Uterus (tissue), 2 donors: ENCODE data around the gene MON1B.

Experiments
- POLR2A ChIP-seq, 2 donors: fragments of 450-650 bp; IDR thresholded peaks; one replicate each; pipeline ENCODE4 v1.6.1; 2016; ENCODE audit warnings: antibody characterized with exemption in 2 of 2, mild to moderate bottlenecking in 1 of 2, moderate library complexity in 1 of 2
- TF ChIP-seq, protein P1 (sequence below), 4 experiments: fragments of 200-600 bp in 2 of 4; fragments of 450-650 bp in 2 of 4; sonication (generic) in 2 of 4; IDR thresholded peaks; one replicate each; pipeline ENCODE4 v1.5.1; 2016 to 2019; ENCODE audit warnings: antibody characterized with exemption in 4 of 4, mild to moderate bottlenecking in 2 of 4, moderate library complexity in 1 of 4

DNA sequence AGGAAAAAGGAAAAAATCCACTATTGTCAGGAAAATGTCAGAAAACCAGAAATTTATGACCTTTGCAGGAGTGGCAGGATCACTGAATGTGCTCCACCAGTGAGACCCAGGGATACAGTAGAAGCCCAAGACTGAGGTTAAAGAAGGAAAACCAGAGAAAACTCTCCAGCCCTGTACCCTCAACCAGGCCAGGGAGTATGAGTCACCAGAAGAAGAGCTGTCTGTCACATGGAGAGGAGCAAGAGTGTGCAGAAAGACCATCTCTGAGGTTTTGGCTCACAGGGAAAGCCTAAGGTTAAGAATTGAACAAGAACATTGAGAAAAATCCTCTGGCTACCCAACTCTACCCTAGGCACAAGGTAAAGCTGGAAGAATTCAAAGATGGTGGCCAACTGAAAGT lies 47.6 kb upstream of the MON1B start:
- TF ChIP-seq, protein P1, sequence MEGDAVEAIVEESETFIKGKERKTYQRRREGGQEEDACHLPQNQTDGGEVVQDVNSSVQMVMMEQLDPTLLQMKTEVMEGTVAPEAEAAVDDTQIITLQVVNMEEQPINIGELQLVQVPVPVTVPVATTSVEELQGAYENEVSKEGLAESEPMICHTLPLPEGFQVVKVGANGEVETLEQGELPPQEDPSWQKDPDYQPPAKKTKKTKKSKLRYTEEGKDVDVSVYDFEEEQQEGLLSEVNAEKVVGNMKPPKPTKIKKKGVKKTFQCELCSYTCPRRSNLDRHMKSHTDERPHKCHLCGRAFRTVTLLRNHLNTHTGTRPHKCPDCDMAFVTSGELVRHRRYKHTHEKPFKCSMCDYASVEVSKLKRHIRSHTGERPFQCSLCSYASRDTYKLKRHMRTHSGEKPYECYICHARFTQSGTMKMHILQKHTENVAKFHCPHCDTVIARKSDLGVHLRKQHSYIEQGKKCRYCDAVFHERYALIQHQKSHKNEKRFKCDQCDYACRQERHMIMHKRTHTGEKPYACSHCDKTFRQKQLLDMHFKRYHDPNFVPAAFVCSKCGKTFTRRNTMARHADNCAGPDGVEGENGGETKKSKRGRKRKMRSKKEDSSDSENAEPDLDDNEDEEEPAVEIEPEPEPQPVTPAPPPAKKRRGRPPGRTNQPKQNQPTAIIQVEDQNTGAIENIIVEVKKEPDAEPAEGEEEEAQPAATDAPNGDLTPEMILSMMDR (IDR thresholded peaks at IDR 0.05): no peak
- no peak for TF ChIP-seq POLR2A (IDR thresholded peaks at IDR 0.05)
